KMS-11 (cell line): ENCODE results near the gene TARBP2.

Experiments
- H2AFZ ChIP-seq: fragments of 200-600 bp; sonication (generic); 2 replicates; pipeline ENCODE4 v1.6.1; 2016; ENCODE audit warnings: antibody characterized with exemption, mixed run types, low read depth
- H3K27ac ChIP-seq: fragments of 200-600 bp; sonication (generic); 2 replicates; pipeline ENCODE4 v1.6.1; 2016; ENCODE audit warnings: mild to moderate bottlenecking, mixed run types
- H3K27me3 ChIP-seq: fragments of 200-600 bp; sonication (generic); 2 replicates; pipeline ENCODE4 v1.6.1; 2017; ENCODE audit warnings: mild to moderate bottlenecking, low read depth, mixed run types, moderate library complexity; ENCODE audit not compliant: insufficient read depth
- H3K36me3 ChIP-seq: fragments of 200-600 bp; sonication (generic); 2 replicates; pipeline ENCODE4 v1.6.1; 2017; ENCODE audit warnings: mild to moderate bottlenecking, mixed run types; ENCODE audit not compliant: insufficient read depth
- H3K4me1 ChIP-seq: fragments of 200-600 bp; sonication (generic); 2 replicates; pipeline ENCODE4 v1.6.1; 2016; ENCODE audit warnings: mild to moderate bottlenecking, low read depth, mixed run types; ENCODE audit not compliant: poor library complexity, severe bottlenecking
- H3K4me2 ChIP-seq: fragments of 200-600 bp; sonication (generic); 2 replicates; pipeline ENCODE4 v1.7.0; 2016; ENCODE audit warnings: mild to moderate bottlenecking, mixed run types
- H3K4me3 ChIP-seq: fragments of 200-600 bp; sonication (generic); IDR thresholded peaks from 2 replicates; pipeline ENCODE4 v1.6.1; 2017; ENCODE audit warnings: low read depth, low read length, mixed read lengths; ENCODE audit not compliant: insufficient read depth
- H3K79me2 ChIP-seq: fragments of 200-600 bp; sonication (generic); 2 replicates; pipeline ENCODE4 v1.6.1; 2016; ENCODE audit warnings: low read depth, mixed run types; ENCODE audit not compliant: insufficient read depth
- H3K9ac ChIP-seq: fragments of 200-600 bp; sonication (generic); 2 replicates; pipeline ENCODE4 v1.6.1; 2016; ENCODE audit warnings: mild to moderate bottlenecking, mixed run types
- H4K20me1 ChIP-seq: fragments of 200-600 bp; sonication (generic); 2 replicates; pipeline ENCODE4 v1.6.1; 2016; ENCODE audit warnings: mild to moderate bottlenecking, mixed run types; ENCODE audit not compliant: insufficient read depth
- TF ChIP-seq, protein P1 (sequence below): fragments of 200-600 bp; sonication (generic); conservative IDR thresholded peaks from 2 replicates; pipeline ENCODE4 v1.6.1; 2017; ENCODE audit warnings: low read depth, mild to moderate bottlenecking, antibody characterized with exemption, low read length, moderate library complexity, mixed read lengths

The TARBP2 gene

DNA sequence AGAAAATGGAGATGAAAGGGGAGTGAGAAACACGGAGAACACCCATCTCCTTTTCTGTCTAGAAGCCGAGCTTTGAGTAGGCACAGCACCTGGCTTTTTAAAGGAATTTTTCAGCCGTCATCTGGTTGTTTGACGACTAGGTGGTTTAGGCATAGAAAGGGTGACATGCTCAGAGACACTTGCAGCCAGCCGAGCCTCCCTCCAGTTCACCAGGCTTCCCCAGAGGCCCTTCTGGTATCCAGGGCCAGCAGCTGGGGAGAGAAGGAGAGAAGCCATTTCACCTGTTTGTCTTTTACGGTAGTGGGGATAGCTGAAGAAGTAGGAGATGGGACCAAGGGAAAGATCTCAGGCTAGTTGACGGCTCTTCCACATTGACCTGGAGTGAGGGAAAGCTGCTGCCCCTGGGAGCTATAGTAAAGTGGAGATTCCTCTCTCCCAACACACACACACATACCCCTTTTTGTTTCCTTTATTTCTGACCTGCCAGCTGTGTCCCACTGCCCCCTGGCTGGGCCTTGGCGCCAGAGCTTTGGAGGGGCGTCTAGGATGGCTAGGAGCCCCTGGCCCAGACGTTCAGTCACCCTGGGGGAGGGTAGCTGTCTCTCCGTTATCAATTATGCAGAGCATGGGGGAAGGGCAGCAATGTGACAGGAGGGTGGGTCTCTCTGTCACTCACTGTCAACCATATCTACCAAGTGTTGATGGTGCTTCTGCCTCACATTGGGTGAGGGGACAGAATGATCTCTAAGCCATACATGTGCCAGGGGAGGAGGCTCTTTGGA, 7.3 kb upstream of the TARBP2 start:
- H3K4me3 ChIP-seq, result peak overlapping the region; percentile 64
- no peaks in the 10 kb centered on the region for H3K79me2 ChIP-seq
- H3K27ac ChIP-seq, result peak overlapping the region; percentile 50
- H3K9ac ChIP-seq, result peak overlapping the region; percentile 54; the same call in 1 of the 2 replicates
- no peaks in the 10 kb centered on the region for H3K27me3 ChIP-seq
- TF ChIP-seq, protein P1, sequence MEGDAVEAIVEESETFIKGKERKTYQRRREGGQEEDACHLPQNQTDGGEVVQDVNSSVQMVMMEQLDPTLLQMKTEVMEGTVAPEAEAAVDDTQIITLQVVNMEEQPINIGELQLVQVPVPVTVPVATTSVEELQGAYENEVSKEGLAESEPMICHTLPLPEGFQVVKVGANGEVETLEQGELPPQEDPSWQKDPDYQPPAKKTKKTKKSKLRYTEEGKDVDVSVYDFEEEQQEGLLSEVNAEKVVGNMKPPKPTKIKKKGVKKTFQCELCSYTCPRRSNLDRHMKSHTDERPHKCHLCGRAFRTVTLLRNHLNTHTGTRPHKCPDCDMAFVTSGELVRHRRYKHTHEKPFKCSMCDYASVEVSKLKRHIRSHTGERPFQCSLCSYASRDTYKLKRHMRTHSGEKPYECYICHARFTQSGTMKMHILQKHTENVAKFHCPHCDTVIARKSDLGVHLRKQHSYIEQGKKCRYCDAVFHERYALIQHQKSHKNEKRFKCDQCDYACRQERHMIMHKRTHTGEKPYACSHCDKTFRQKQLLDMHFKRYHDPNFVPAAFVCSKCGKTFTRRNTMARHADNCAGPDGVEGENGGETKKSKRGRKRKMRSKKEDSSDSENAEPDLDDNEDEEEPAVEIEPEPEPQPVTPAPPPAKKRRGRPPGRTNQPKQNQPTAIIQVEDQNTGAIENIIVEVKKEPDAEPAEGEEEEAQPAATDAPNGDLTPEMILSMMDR, result no peak
- H3K4me2 ChIP-seq, result peak overlapping the region; percentile 98
- no peaks in the 10 kb centered on the region for H3K36me3 ChIP-seq
- peaks cover 40% of the 10 kb centered on the region for H3K4me1 ChIP-seq
- H2AFZ ChIP-seq, result peak overlapping the region; percentile 90
- H4K20me1 ChIP-seq, result no peaks in the 10 kb centered on the region

GRCh38 chr12:53495903-53496751, 5.0 kb upstream of the TARBP2 start:
- no peak overlapping the region for H2AFZ ChIP-seq
- TF ChIP-seq, protein P1, result no peak
- peaks cover 48% of the 10 kb centered on the region for H3K4me1 ChIP-seq
- no peak overlapping the region for H3K27ac ChIP-seq
- H4K20me1 ChIP-seq, result no peaks in the 10 kb centered on the region
- H3K27me3 ChIP-seq, result no peaks in the 10 kb centered on the region
- H3K79me2 ChIP-seq, result no peaks in the 10 kb centered on the region
- H3K36me3 ChIP-seq, result no peaks in the 10 kb centered on the region
- no peak overlapping the region for H3K9ac ChIP-seq
- no peak overlapping the region; the same call in 1 of the 2 replicates for H3K4me2 ChIP-seq
- H3K4me3 ChIP-seq, result no peak overlapping the region

DNA sequence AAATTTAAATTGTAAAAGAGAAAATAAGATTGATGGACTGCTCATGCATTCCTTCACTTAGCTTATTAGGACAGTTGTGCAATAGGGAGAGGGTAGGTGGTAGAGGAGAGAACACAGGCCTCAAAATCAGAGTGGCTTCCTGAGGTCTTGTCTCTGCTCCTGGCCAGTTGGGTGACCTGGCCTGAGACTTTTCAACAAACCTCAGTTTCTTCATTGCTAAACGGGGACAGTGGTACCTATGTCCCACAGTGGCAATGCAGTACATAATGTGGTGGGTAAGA, 4.4 kb upstream of the TARBP2 start:
- peaks cover 49% of the 10 kb centered on the region for H3K4me1 ChIP-seq

GRCh38 chr12:53497461-53497860, 3.6 kb upstream of the TARBP2 start:
- H3K36me3 ChIP-seq, result no peaks in the 10 kb centered on the region
- no peaks in the 10 kb centered on the region for H4K20me1 ChIP-seq
- no peak overlapping the region for H2AFZ ChIP-seq
- no peak overlapping the region for H3K4me3 ChIP-seq
- no peak overlapping the region for H3K9ac ChIP-seq
- peaks cover 51% of the 10 kb centered on the region for H3K4me1 ChIP-seq
- peaks cover 11% of the 10 kb centered on the region for H3K79me2 ChIP-seq
- H3K27ac ChIP-seq, result no peak overlapping the region
- H3K27me3 ChIP-seq, result no peaks in the 10 kb centered on the region
- TF ChIP-seq, protein P1, result no peak
- H3K4me2 ChIP-seq, result no peak overlapping the region

More for the DNA sequence above, 4.4 kb upstream of the TARBP2 start:
- H3K27ac ChIP-seq, result no peak overlapping the region
- H3K79me2 ChIP-seq, result peaks cover 3% of the 10 kb centered on the region
- H3K4me3 ChIP-seq, result no peak overlapping the region
- H3K27me3 ChIP-seq, result no peaks in the 10 kb centered on the region
- no peaks in the 10 kb centered on the region for H3K36me3 ChIP-seq
- H3K9ac ChIP-seq, result no peak overlapping the region
- no peak overlapping the region for H2AFZ ChIP-seq
- TF ChIP-seq, protein P1, result no peak
- no peak overlapping the region for H3K4me2 ChIP-seq
- no peaks in the 10 kb centered on the region for H4K20me1 ChIP-seq
